D721Med (cell line): Measurements from ENCODE around the gene WSCD2.

Experiments used
- DNase-seq: peaks from one replicate; pipeline ENCODE4 v3.0.0; 2011; ENCODE audit warnings: low spot score; ENCODE audit not compliant: insufficient read length
- FAIRE-seq: peaks from 2 replicates; lab custom pipeline; 2011; peaks lifted over from hg19 to GRCh38; lab: Jason Lieb, UNC
- CTCF ChIP-seq: IDR thresholded peaks from 2 replicates; pipeline ENCODE4 v1.5.1; 2012; ENCODE audit warnings: mild to moderate bottlenecking, control low read depth; ENCODE audit not compliant: insufficient read depth; ENCODE audit errors: missing control alignments

The WSCD2 gene

GRCh38 chr12:108240928-108241327, 111.8 kb downstream of the WSCD2 start:
- DNase-seq: no peak
- no peak for FAIRE-seq
- TF ChIP-seq CTCF: no peak

- TF ChIP-seq CTCF: no peak
- DNase-seq (no peak), FAIRE-seq (no peak)
Observed at GRCh38 chr12:108241986-108242703, 113.1 kb downstream of the WSCD2 start.

GRCh38 chr12:108247130-108247529, 118.0 kb downstream of the WSCD2 start:
- DNase-seq (no peak), FAIRE-seq (no peak)
- TF ChIP-seq CTCF: no peak

GRCh38 chr12:108248011-108248410, 118.9 kb downstream of the WSCD2 start:
- DNase-seq (no peak), FAIRE-seq (no peak)
- no peak for TF ChIP-seq CTCF

GRCh38 chr12:108252523-108252922, 123.4 kb downstream of the WSCD2 start:
- TF ChIP-seq CTCF: no peak
- FAIRE-seq: no peak
- DNase-seq: no peak

GRCh38 chr12:108253540-108253939, 124.5 kb downstream of the WSCD2 start:
- TF ChIP-seq CTCF: no peak
- no peak for FAIRE-seq
- no peak for DNase-seq

- no peak for TF ChIP-seq CTCF
- DNase-seq: no peak
- FAIRE-seq: no peak
Observed at GRCh38 chr12:108254030-108254429, 124.9 kb downstream of the WSCD2 start.
